Activated CD4-positive, alpha-beta T cell treated with anti-CD3 and anti-CD28 coated beads for 4 hours (primary cell): ENCODE measurements around the gene PHF20.
"Not testable (repeated sequence)": the region's sequence is repeated elsewhere in the genome, so short reads cannot be mapped to it uniquely, and the experiment has no call there.

Experiments used
- DNase-seq, 2 donors: peaks; one replicate each; pipeline ENCODE4 v3.0.0-alpha.2; 2020

Gene PHF20

DNA sequence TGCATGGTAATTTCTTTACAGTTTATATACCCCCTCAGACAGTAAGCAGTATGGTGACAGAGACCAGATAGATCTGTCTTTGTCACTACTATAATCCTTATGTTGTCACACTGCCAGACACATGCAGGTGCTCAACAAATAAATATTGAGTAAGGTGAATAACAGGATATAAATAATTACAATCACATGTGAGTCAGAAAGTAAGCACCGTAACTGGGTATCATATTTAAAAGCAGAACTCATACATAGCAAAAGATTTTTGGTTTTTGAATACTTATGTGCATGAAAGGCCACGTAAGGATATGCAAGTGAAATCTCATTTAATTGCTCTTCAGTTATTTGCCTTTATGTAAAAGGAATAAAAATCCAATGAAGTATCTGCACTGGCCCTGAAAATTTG is 214.0 kb downstream of the PHF20 start:
- no peak for DNase-seq

GRCh38 chr20:35988910-35989463 is 217.2 kb downstream of the PHF20 start:
- no peak for DNase-seq

DNA sequence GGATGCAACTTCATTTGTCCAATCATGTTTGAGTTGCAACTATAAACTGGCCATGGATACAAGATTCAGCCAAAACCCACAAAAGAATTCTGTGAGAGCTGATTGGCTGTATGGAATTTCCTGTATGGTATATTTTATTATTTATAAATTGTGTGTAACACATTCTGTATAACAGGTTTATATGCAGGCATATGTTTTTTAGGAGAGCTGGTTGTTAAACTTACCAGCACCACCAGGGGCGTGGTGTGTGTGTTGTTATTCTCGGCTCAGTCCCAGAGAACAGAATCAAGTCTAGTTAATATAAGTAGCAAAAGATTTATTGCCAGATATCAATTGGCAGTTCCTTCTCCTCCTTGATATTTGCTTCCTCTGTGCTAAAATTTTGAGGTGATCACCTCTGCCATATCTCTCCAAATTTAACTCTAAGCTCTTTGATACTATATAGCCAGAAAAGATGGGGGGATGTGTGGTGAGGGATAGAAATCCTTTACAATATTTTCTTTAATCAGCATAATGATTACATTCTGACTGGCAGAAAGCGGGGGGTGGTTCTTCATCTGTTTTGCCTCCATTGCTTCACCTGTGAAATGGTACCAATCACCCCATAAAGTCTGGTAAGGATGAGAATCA is 219.4 kb downstream of the PHF20 start:
- no peak for DNase-seq

GRCh38 chr20:35992713-35993335 is 221.0 kb downstream of the PHF20 start:
- peak; percentile 32 to 46 for DNase-seq

- DNase-seq: peak; percentile 80 to 84
These were observed 223.2 kb downstream of the PHF20 start for GRCh38 chr20:35994994-35995453.

GRCh38 chr20:35996492-35996891 is 224.7 kb downstream of the PHF20 start:
- DNase-seq: not testable (repeated sequence)
